Activated naive CD4-positive, alpha-beta T cell treated with Interleukin-2 at 50 U/mL for 16 hours (primary cell): ENCODE data around the gene NPFF.
"Not testable (repeated sequence)": the region's sequence is repeated elsewhere in the genome, so short reads cannot be mapped to it uniquely, and the experiment has no call there.

Experiments
- DNase-seq: peaks from one replicate; pipeline ENCODE4 v3.0.0-alpha.2; 2020

NPFF gene

GRCh38 chr12:53506881-53507602, at the start of gene NPFF:
Gene NPFF, minus strand, starts transcription at chr12:53507484. Its CDS starts 10 bp downstream, at chr12:53507474.
- no peak for DNase-seq

GRCh38 chr12:53552361-53553327, 45.4 kb upstream of the NPFF start:
- no peak for DNase-seq

GRCh38 chr12:53551889-53552291, 44.6 kb upstream of the NPFF start:
- no peak for DNase-seq

GRCh38 chr12:53550595-53550994, 43.3 kb upstream of the NPFF start:
- no peak for DNase-seq

- DNase-seq: not testable (repeated sequence)
Measured at GRCh38 chr12:53550131-53550530, 42.8 kb upstream of the NPFF start.

- DNase-seq: not testable (repeated sequence)
Measured at GRCh38 chr12:53548354-53548753, 41.1 kb upstream of the NPFF start.

- DNase-seq: peak; percentile 50
Measured at GRCh38 chr12:53543539-53543938, 36.3 kb upstream of the NPFF start.

GRCh38 chr12:53539526-53539925, 32.2 kb upstream of the NPFF start:
- DNase-seq: no peak

GRCh38 chr12:53538209-53538689, 31.0 kb upstream of the NPFF start:
- no peak for DNase-seq

GRCh38 chr12:53536962-53537361, 29.7 kb upstream of the NPFF start:
- DNase-seq: no peak

GRCh38 chr12:53533471-53533870, 26.2 kb upstream of the NPFF start:
- no peak for DNase-seq

GRCh38 chr12:53532524-53533445, 25.5 kb upstream of the NPFF start:
- DNase-seq: no peak

- no peak for DNase-seq
Measured at GRCh38 chr12:53532021-53532420, 24.7 kb upstream of the NPFF start.

- no peak for DNase-seq
Measured at GRCh38 chr12:53530920-53531319, 23.6 kb upstream of the NPFF start.

GRCh38 chr12:53530061-53530460, 22.8 kb upstream of the NPFF start:
- no peak for DNase-seq

- DNase-seq: no peak
Measured at GRCh38 chr12:53524476-53524875, 17.2 kb upstream of the NPFF start.

- no peak for DNase-seq
Measured at GRCh38 chr12:53523131-53523530, 15.8 kb upstream of the NPFF start.

GRCh38 chr12:53518381-53518780, 11.1 kb upstream of the NPFF start:
- DNase-seq: no peak

- no peak for DNase-seq
Measured at GRCh38 chr12:53516758-53517455, 9.6 kb upstream of the NPFF start.

GRCh38 chr12:53515291-53515680, 8.0 kb upstream of the NPFF start:
- no peak for DNase-seq

GRCh38 chr12:53514628-53515290, 7.5 kb upstream of the NPFF start:
- no peak for DNase-seq
